ENCODE results near the gene DGKI.

The DGKI gene

GRCh38 chr7:137743021-137743420 is 103.8 kb downstream of the DGKI start:
- H3K4me3 ChIP-seq (ENCODE audit: low read length), result no peak overlapping the region
- no peak for TF ChIP-seq CTCF (conservative IDR thresholded peaks at IDR 0.05; ENCODE audit: low read length)

GRCh38 chr7:137742051-137742450 is 104.7 kb downstream of the DGKI start:
- no peak for TF ChIP-seq CTCF (conservative IDR thresholded peaks at IDR 0.05; ENCODE audit: low read length)
- no peak overlapping the region for H3K4me3 ChIP-seq (ENCODE audit: low read length)
- no peak for DNase-seq (ENCODE audit: low read depth)

More at GRCh38 chr7:137743021-137743420, 103.8 kb downstream of the DGKI start:
- no peak for DNase-seq (ENCODE audit: low read depth)

- no peak for TF ChIP-seq CTCF (conservative IDR thresholded peaks at IDR 0.05; ENCODE audit: low read length)
- DNase-seq (ENCODE audit: low read depth), result no peak
- no peak overlapping the region for H3K4me3 ChIP-seq (ENCODE audit: low read length)
Measured at GRCh38 chr7:137741443-137741842, 105.3 kb downstream of the DGKI start.

GRCh38 chr7:137734221-137734620 is 112.6 kb downstream of the DGKI start:
- no peak for DNase-seq (ENCODE audit: low read depth)
- H3K4me3 ChIP-seq (ENCODE audit: low read length), result no peak overlapping the region
- no peak for TF ChIP-seq CTCF (conservative IDR thresholded peaks at IDR 0.05; ENCODE audit: low read length)

- no peak overlapping the region for H3K4me3 ChIP-seq (ENCODE audit: low read length)
- no peak for DNase-seq (ENCODE audit: low read depth)
- no peak for TF ChIP-seq CTCF (conservative IDR thresholded peaks at IDR 0.05; ENCODE audit: low read length)
Measured at GRCh38 chr7:137732168-137732567, 114.6 kb downstream of the DGKI start.

GRCh38 chr7:137731436-137731835 is 115.3 kb downstream of the DGKI start:
- TF ChIP-seq CTCF (conservative IDR thresholded peaks at IDR 0.05; ENCODE audit: low read length), result no peak
- H3K4me3 ChIP-seq (ENCODE audit: low read length), result no peak overlapping the region
- DNase-seq (ENCODE audit: low read depth), result peak; percentile 54

- no peak overlapping the region for H3K4me3 ChIP-seq (ENCODE audit: low read length)
- DNase-seq (ENCODE audit: low read depth), result no peak
- TF ChIP-seq CTCF (conservative IDR thresholded peaks at IDR 0.05; ENCODE audit: low read length), result no peak
Measured at GRCh38 chr7:137728426-137728825, 118.3 kb downstream of the DGKI start.
